KMS-11 (cell line): Measurements from ENCODE around the gene IGHMBP2.

Source experiments
- H2AFZ ChIP-seq: fragments of 200-600 bp; sonication (generic); 2 replicates; pipeline ENCODE4 v1.6.1; 2016; ENCODE audit warnings: antibody characterized with exemption, mixed run types, low read depth
- H3K27ac ChIP-seq: fragments of 200-600 bp; sonication (generic); 2 replicates; pipeline ENCODE4 v1.6.1; 2016; ENCODE audit warnings: mild to moderate bottlenecking, mixed run types
- H3K27me3 ChIP-seq: fragments of 200-600 bp; sonication (generic); 2 replicates; pipeline ENCODE4 v1.6.1; 2017; ENCODE audit warnings: mild to moderate bottlenecking, low read depth, mixed run types, moderate library complexity; ENCODE audit not compliant: insufficient read depth
- H3K36me3 ChIP-seq: fragments of 200-600 bp; sonication (generic); 2 replicates; pipeline ENCODE4 v1.6.1; 2017; ENCODE audit warnings: mild to moderate bottlenecking, mixed run types; ENCODE audit not compliant: insufficient read depth
- H3K4me1 ChIP-seq: fragments of 200-600 bp; sonication (generic); 2 replicates; pipeline ENCODE4 v1.6.1; 2016; ENCODE audit warnings: mild to moderate bottlenecking, low read depth, mixed run types; ENCODE audit not compliant: poor library complexity, severe bottlenecking
- H3K4me2 ChIP-seq: fragments of 200-600 bp; sonication (generic); 2 replicates; pipeline ENCODE4 v1.7.0; 2016; ENCODE audit warnings: mild to moderate bottlenecking, mixed run types
- H3K4me3 ChIP-seq: fragments of 200-600 bp; sonication (generic); IDR thresholded peaks from 2 replicates; pipeline ENCODE4 v1.6.1; 2017; ENCODE audit warnings: low read depth, low read length, mixed read lengths; ENCODE audit not compliant: insufficient read depth
- H3K79me2 ChIP-seq: fragments of 200-600 bp; sonication (generic); 2 replicates; pipeline ENCODE4 v1.6.1; 2016; ENCODE audit warnings: low read depth, mixed run types; ENCODE audit not compliant: insufficient read depth
- H3K9ac ChIP-seq: fragments of 200-600 bp; sonication (generic); 2 replicates; pipeline ENCODE4 v1.6.1; 2016; ENCODE audit warnings: mild to moderate bottlenecking, mixed run types
- H4K20me1 ChIP-seq: fragments of 200-600 bp; sonication (generic); 2 replicates; pipeline ENCODE4 v1.6.1; 2016; ENCODE audit warnings: mild to moderate bottlenecking, mixed run types; ENCODE audit not compliant: insufficient read depth
- TF ChIP-seq, protein P1 (sequence below): fragments of 200-600 bp; sonication (generic); conservative IDR thresholded peaks from 2 replicates; pipeline ENCODE4 v1.6.1; 2017; ENCODE audit warnings: low read depth, mild to moderate bottlenecking, antibody characterized with exemption, low read length, moderate library complexity, mixed read lengths

Gene IGHMBP2

GRCh38 chr11:68872216-68873003, 31.3 kb upstream of the IGHMBP2 start:
- no peaks in the 10 kb centered on the region for H3K4me1 ChIP-seq
- H3K27me3 ChIP-seq: no peaks in the 10 kb centered on the region
- no peak overlapping the region for H2AFZ ChIP-seq
- no peaks in the 10 kb centered on the region for H4K20me1 ChIP-seq
- no peaks in the 10 kb centered on the region for H3K36me3 ChIP-seq
- no peaks in the 10 kb centered on the region for H3K79me2 ChIP-seq
- no peak overlapping the region for H3K4me3 ChIP-seq
- H3K4me2 ChIP-seq: no peak overlapping the region
- TF ChIP-seq, protein P1, sequence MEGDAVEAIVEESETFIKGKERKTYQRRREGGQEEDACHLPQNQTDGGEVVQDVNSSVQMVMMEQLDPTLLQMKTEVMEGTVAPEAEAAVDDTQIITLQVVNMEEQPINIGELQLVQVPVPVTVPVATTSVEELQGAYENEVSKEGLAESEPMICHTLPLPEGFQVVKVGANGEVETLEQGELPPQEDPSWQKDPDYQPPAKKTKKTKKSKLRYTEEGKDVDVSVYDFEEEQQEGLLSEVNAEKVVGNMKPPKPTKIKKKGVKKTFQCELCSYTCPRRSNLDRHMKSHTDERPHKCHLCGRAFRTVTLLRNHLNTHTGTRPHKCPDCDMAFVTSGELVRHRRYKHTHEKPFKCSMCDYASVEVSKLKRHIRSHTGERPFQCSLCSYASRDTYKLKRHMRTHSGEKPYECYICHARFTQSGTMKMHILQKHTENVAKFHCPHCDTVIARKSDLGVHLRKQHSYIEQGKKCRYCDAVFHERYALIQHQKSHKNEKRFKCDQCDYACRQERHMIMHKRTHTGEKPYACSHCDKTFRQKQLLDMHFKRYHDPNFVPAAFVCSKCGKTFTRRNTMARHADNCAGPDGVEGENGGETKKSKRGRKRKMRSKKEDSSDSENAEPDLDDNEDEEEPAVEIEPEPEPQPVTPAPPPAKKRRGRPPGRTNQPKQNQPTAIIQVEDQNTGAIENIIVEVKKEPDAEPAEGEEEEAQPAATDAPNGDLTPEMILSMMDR: no peak
- H3K27ac ChIP-seq: no peak overlapping the region
- no peak overlapping the region for H3K9ac ChIP-seq

GRCh38 chr11:68878022-68878421, 25.7 kb upstream of the IGHMBP2 start:
- Histone ChIP-seq H3K27ac (no peak overlapping the region), H3K4me3 (no peak overlapping the region), H3K4me2 (no peak overlapping the region), H2AFZ (no peak overlapping the region), H3K4me1 (no peaks in the 10 kb centered on the region), H3K27me3 (no peaks in the 10 kb centered on the region), H3K9ac (no peak overlapping the region), H4K20me1 (no peaks in the 10 kb centered on the region), H3K79me2 (no peaks in the 10 kb centered on the region), H3K36me3 (no peaks in the 10 kb centered on the region)
- TF ChIP-seq, protein P1: no peak

DNA sequence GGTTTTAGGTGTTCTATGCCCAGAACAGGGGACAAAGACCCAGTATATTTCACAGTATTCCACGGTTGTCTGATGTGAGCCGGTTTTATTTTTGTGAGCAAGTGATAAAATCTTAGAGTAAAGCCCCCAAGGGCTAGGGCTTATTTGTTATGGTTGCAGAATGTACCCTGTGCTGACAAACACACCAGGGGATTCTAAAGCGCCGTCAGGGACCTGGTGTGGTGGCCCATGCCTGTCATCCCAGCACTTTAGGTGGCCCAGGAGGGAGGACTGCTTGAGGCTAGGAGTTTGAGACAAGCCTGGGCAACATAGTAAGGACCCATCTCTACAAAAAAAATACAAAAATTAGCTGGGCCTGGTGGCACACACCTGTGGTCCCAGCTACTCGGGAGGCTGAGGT, 22.8 kb upstream of the IGHMBP2 start:
- H3K27me3 ChIP-seq: no peaks in the 10 kb centered on the region
- no peaks in the 10 kb centered on the region for H4K20me1 ChIP-seq
- no peak overlapping the region for H2AFZ ChIP-seq
- H3K36me3 ChIP-seq: no peaks in the 10 kb centered on the region
- H3K9ac ChIP-seq: no peak overlapping the region
- no peaks in the 10 kb centered on the region for H3K79me2 ChIP-seq
- no peak overlapping the region for H3K4me3 ChIP-seq
- no peaks in the 10 kb centered on the region for H3K4me1 ChIP-seq
- H3K27ac ChIP-seq: no peak overlapping the region
- TF ChIP-seq, protein P1: no peak
- no peak overlapping the region for H3K4me2 ChIP-seq

DNA sequence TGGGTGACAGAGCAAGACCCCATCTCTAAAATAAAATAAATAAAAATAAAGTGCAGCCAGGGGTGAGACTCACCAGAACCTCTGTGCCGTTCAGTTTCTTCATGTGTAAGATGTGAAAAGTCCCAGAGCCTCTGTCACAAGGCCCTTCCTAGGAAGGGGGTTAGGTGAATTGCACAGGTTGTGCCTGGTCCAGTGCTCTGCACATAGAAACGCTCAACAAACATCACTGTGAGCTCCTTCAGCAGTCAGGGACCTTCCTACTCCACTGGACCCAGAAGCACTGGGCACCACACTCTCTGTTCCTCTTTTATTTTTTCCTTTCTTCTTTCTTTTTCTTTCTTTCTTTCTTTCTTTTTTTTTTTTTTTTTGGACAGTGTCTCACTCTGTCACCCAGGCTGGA, 22.4 kb upstream of the IGHMBP2 start:
- Histone ChIP-seq H4K20me1 (no peaks in the 10 kb centered on the region), H3K4me2 (no peak overlapping the region), H3K4me3 (no peak overlapping the region), H3K4me1 (no peaks in the 10 kb centered on the region), H3K79me2 (no peaks in the 10 kb centered on the region), H2AFZ (no peak overlapping the region), H3K36me3 (no peaks in the 10 kb centered on the region), H3K27ac (no peak overlapping the region), H3K27me3 (no peaks in the 10 kb centered on the region), H3K9ac (no peak overlapping the region)
- TF ChIP-seq, protein P1: no peak
